CMK (cell line): ENCODE results near the gene RBM44.
"Not testable (repeated sequence)": the region's sequence is repeated elsewhere in the genome, so short reads cannot be mapped to it uniquely, and the experiment has no call there.

Source experiments
- DNase-seq: peaks from one replicate; pipeline ENCODE4 v3.0.0-alpha.2; 2010; ENCODE audit warnings: low read depth

Gene RBM44

DNA sequence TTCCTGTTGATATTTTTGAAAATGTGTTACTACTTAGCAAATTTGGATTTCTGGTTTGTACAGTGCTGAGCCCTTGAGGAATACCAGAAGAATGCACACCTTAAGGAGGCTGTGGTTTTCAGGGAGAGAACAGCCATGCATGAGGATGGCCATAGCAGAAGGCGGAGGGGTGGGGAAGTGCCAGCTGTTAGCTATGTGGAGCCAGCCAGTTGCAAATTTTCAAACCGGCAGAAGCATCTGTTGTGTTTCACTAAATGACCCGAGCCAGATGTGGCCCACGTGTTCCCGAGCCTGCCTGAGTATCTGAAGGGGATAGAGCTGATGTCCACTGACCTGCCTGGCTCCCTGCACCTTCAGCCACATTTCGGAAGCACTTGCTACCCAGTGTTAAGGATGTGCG lies 16.4 kb upstream of the RBM44 start:
- DNase-seq = no peak

DNA sequence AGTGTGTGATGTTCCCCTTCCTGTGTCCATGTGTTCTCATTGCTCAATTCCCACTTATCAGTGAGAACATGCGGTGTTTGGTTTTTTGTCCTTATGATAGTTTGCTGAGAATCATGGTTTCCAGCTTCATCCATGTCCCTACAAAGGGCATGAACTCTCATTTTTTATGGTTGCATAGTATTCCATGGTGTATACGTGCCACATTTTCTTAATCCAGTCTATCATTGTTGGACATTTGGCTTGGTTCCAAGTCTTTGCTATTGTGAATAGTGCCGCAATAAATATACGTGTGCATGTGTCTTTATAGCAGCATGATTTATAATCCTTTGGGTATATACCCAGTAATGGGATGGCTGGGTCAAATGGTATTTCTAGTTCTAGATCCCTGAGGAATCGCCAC lies 14.9 kb upstream of the RBM44 start:
- DNase-seq = not testable (repeated sequence)

DNA sequence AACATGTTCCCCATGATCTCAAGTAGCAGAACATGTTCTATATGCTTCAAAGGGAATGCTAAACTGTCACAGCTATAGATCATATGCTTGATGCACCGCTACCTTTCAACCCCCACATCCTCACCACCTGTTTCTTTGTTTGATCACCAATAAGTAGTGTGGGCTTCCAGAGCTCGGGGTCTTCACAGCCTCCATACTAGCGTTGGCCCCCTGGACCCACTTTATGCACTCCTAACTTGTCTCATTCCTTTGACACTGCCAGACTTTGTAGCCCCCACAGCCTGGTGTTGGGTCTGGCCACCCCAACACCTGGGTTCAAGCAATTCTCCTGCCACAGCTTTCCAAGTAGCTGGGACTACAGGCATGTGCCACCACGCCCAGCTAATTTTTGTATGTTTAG lies 11.6 kb upstream of the RBM44 start:
- no peak for DNase-seq

DNA sequence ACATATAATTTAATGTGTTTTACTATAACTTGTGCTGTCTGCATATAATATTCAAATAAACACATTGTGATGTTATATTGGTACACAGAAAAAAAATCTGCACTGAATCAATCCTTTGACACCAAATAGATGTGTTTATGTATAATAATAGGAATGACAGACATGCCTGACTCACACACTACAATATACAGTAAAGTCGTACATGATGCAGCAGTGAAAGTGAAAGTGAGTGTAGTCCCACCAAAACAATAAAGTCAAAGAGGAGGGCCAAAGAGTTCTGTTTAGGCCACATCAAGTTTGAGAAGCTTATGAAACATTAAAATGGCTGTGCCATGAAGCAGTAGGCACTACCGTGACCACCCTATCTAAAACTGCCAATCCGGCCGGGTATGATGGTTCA lies 8.2 kb upstream of the RBM44 start:
- DNase-seq = no peak

DNA sequence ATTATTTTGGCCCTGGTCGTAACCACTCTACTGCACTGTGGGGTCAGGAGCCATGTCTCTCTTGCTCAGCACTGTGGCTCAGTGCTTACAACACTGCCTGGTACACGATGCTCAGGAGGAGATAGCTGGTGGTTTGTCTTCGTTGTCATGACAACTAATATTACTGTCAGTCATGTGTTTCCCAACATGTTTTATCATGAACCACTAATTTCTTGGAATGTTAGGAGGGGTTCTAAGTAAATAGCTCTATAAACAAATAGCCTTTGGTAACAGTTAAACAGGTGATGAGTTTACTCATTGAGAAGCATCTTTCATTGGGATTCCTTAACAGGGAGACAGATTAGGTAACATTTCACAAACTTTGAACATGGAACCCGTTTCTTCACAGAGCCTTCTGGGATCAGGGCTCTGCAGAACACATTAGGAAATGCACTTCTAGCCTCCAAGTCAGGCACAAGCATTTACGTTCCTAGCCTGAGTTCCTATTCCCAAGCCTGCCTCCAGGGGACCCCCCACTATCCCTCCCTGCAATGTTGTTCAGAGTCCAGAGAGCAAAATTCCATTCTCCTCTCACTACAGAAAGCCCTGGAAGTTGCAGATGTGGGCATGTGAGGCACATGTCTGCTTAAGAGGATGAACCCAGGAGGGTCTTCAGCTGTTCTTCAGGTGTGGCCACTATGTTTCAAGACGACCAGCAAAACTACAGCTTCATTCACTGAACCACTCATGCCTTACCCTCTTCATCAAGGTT lies 6.4 kb upstream of the RBM44 start:
- DNase-seq = no peak

DNA sequence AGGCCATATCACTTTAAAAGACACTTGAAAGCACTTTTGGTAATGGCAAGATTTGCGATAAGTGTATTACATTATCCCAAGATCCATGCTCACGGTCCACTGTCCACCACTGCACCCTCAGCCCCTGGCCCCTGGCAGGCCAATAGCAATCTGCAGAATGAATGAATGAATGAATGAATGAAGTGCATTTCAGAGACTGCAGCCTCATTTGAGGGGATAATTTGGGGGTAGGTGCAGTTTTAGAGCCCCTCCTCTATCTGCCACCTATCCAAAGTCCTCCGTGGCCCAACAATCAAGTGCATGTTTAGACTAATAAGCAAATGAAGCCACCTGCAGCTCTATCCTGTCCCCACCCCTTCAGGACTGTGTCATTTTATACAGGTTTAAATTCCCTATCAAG lies 1.3 kb upstream of the RBM44 start:
- DNase-seq = no peak

DNA sequence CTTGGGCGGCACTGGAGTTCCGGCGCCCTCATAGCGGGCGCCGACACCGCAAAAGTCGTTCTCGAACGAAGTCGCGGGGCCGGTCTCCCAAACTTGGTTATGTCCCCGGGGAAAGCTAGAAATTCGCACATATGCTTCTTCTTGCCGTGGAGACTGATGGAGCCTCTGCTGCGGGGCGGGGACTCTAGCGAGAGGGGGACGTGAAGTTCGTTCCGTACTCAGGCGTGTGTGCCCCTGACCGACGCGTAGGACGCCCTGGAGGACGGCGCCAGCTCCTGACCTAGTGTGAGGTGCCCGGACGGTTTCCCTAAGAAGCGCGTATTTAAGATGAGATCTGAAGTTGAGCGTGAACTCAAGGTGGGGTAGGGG lies 465 bp downstream of the RBM44 start:
- DNase-seq = no peak

DNA sequence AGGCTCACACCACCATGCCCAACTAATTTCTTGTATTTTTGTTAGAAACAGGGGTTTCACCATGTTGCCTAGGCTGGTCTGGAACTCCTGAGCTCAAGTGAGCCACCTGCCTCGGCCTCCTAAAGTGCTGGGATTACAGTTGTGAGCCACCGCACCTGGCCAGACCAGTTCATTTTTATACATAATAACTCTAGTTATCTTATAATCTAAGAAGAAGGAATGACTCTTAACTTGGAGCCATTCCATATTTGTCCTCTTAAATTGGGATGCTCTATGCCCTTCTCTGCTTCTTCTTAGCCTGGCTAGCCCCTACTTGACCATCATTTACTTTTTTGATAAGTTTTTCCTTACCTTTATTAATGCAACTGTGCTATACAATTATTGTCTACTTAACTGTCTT lies 2.9 kb downstream of the RBM44 start:
- DNase-seq = no peak

DNA sequence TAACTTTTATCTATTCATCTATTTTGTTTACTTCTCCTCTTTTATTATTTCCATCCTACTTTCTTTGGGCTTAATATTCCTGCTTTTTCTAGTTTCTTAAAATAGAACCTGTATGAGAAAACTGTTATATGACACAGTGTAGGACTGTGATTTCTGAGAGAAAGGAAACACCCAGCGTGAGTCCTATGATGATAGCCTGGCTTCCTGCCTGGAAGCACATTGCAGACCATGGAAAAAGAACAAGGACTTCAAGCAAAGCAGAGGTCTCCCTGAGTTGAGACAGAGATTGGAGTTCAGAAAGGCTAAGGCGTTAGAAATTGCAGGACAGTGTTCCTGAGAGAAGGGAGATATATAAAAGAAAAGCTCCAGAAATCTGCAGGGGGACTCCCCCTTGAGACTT lies 7.8 kb downstream of the RBM44 start:
- DNase-seq = no peak

DNA sequence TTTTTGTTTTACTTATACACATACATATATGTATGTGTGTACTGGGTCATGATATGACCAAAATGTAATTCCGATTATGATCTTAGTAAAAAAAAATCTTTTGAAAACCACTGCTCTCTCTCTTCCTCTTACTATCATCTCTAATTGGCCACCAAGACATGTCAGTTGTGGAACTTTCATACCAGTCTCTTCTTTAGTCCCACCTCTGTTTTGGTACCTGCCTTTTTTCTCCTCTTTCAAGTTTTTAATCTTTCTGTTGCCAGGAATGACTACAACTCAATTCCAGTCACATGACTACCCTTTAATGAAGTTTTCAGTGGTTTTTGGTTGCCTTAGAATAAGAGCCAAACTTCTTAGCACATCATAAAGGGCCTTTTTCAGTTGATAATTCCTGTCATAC lies 17.1 kb downstream of the RBM44 start:
- no peak for DNase-seq

DNA sequence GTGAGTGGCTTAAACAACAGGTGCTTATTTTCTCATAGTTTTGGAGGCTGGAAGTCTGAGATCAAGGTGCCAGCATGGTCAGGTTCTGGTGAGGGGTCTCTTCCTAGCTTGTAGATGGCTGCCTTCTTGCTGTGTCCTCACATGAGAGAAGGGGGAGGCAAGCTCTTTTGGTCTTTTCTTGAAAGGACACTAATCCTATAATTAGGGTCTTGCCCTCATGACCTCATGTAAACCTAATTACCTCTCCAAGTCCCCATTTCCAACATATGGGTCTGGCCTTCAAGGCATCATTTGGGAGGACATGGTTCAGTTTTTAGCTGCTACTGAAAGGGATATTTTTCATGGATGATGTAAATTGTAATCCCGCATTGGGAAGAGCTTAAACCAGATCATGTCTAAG lies 18.0 kb downstream of the RBM44 start:
- DNase-seq = no peak

DNA sequence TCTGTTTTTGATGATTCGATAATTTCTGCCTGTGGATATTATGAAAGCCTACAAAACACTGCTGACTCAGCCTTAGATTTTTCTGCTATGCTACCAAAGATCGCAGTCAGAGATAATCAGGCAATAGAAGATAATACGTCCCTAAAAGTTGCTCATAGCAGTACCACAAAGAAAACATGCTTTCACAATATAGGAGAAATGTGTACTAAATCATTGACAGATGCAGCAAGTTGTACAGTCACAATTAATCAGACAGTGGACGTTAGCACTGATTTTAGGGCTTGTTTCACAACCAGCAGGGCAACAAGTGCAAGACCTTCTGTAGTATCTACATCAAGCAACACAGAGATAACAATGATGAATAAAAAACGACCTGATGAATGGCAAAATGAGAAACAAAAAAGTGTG lies 19.5 kb downstream of the RBM44 start:
- DNase-seq = no peak

DNA sequence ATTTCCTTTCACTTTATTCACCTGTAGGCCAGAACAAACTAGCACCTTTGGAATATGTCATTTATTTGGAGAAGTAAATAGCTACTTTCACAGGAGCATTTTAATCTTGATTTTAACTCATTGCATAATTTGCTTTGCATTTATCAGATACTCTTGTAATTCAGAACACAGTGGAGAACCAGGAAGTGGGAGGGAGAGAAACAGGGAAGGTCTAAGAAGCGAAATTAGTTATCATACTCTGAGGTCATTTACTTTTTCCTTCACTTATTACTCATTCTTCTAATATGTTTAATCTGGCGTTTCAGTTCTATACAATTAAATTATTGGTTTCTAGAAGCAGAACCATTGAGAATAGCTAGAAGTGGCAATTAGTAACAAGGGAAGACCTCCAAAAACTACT lies 20.7 kb downstream of the RBM44 start:
- DNase-seq = no peak

DNA sequence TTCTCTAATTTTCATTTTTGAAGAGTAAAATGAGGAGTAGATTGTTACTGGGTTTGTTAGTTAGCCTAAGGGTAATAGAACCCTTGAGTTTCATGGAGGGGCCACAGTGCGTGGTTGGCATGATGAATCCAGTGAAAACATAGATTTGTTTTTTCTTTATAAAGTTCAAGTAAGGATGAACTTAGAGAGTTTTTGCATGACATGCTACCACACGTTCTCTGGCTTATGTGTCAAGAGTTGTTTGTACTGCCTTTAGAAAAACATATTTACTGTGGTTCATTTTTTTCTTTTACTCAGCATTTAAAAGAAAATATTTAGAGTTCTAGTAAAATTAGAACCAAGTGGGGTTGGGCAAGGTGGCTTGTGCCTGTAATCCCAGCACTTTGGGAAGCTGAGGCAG lies 21.8 kb downstream of the RBM44 start:
- no peak for DNase-seq

DNA sequence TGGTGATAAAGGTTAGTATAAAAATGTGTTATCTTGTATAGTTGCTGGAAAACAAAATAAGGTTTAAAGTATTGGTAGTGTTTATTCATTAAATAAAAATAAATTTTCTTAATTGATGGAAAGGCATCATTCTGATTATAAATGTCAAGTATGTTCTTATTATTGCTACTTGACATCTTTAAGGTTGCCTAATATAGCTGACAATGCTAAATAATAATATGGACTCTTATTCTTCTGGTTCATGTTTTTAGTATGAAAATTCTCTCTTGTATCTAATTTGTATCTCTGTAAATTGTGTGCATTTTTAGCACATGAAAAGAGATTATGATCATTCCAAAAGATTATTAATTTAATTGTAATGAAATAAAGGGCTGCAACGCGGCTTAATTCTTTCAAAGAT lies 25.0 kb downstream of the RBM44 start:
- DNase-seq = no peak

DNA sequence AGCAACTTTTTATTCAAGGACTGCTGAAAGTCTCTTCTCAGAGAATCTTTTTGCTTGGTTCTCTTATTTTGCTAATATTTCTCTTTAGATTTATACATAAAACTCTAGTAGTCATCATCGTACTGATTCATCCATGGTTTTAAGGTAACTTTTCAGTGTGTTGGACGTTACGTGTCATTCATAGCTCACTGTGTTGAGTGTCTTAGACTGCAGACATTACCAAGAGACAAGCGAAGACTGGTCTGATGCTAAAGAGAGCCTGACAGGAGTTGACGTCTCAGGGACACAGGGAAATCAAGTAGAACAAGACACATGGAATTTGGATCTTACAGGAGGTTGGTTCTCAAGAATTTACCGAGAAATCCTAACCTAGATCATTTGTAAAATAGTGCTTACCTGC lies 25.5 kb downstream of the RBM44 start:
- no peak for DNase-seq

DNA sequence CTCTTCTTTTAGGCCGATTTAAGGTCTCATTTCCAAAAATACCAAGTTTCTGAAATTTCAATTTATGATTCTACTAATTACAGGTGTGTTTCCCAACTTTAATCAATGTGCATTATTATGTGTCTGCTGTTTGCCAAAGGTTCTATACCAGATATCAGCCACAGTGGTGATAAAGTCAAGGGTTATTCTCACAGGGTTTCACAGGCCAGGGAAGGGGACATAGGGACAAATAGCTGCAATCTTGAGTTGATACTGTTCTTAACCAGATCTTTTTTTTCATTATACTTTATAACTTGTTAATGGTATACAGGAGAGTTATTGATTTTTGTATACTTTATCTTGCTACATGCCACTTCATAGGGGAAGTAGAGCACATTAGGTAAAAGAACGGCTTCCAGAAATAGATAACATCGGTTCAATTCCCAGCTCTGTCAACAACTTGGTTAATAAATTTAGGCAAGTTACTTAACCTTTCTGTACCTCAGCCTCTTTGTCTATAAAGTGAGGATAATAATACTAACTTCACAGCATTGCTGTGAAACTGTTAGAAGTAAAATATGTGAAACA lies 28.9 kb downstream of the RBM44 start:
- no peak for DNase-seq

DNA sequence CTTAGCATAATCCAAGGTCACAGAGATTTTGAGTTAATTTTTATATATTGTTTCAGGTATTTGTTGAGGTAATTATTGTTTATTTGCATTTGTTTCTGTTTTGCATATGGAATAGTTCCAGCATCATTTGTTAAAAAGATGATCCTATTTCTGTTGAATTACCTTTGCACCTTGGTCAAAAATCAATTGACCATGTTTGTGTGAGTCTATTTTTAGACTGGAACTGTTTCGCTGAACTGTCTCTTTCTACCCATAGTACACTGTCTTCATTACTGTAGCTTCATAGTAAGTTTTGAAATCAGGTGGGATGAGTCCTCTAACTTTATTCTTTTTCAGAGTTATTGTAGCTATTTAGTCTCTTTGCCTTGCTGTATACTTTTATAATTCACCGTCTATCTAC lies 31.9 kb downstream of the RBM44 start:
- no peak for DNase-seq

DNA sequence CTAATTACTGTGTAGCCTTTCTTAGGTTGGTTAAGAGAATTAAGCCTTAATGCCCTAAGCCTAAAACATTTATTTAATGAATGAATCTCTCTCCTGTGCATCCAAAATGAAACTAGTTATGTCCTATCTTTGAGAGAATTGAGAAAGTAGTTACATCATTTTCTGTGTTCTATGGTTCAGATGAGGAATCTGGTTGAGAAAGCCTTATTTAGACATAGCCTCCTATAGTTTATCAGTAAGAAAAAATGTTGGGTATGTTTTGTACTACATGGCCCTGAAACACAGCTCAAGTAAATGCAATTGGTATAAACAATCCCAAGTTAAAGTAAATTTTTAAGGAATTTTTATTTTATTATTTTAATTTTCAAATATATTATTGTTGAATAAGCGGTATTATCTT lies 35.0 kb downstream of the RBM44 start:
- DNase-seq = no peak

DNA sequence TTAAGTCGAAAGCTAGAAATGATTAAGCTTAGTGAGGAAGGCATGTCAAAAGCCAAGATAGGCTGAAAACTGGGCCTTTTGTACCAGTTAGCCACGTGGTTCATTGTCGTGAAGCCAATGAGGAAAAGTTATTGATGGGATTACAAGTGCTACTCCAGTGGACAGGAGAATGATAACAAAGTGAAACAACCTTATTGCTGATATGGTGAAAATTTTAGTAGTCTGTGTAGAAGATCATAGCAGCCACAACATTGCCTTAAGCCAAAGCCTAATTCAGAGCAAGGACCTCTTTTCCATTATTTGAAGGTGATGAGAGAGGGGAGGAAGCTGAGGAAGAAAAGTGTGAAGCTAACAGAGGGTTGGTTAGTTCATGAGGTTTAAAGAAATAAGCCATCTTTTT lies 36.8 kb downstream of the RBM44 start:
- no peak for DNase-seq

DNA sequence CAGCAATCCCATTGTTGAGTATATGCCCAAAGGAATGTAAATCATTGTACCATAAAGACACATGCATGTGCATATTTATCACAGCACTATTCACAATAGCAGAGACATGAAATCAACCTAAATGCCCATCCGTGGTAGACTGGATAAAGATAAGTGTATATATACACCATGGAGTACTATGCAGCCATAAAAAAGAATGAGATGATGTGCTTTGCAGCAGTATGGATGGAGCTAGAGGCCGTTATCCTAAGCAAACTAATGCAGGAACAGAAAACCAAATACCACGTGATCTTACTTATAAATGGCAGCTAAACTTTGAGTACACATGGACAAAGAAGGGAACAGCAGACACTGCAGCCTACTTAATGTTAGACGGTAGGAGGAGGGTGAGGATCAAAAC lies 42.5 kb downstream of the RBM44 start:
- DNase-seq = no peak

DNA sequence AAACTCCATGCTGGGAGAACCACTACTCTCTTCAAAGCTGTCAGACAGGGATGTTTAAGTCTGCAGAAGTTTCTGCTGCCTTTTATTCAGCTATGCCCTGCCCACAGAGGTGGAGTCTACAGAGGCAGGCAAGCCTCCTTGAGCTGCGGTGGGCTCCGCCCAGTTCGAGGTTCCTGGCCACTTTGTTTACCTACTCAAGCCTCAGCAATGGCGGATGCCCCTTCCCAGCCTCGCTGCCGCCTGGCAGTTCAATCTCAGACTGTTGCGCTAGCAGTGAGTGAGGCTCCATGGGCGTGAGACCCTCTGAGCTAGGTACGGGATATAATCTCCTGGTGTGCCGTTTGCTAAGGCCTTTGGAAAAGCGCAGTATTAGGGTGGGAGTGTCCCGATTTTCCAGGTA lies 50.4 kb downstream of the RBM44 start:
- DNase-seq = not testable (repeated sequence)

DNA sequence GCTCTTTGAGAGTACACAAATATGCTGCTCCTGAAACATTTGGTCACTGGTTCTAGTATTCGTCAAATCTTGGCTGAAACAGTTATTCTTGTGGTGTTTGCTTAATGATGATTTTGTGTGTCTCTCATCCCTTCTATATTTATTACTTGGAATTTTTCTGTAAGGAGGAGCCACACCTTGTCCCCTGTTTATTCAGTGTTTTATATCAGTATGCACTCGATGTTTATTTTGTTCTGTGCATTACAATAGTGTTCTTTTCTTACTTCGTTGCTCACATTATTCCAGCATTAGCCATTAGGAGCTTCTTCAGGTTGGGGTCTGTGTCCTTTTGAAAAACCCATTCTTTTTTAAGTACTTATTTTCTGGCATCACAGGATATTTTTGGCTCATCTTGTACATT lies 55.7 kb downstream of the RBM44 start:
- no peak for DNase-seq

DNA sequence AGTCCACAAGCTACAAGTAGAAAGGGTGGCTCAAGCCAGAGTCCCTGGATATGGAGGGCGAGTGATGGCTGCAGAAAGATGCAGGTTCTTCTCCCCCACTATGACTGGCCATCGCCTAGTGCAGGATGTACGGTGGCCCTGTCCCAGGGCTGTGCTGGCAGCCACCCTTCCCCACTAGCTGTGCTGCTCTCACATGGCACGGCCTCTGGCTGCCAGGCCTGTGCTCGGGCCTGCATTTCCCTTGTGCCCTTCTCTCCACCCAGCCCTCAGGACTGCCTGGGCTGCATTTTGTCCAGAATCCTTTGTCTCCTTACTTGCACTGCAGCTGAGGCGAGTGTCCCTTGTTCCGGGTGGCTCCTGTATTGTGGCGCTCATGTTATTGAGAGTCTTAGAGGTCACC lies 59.2 kb downstream of the RBM44 start:
- no peak for DNase-seq
